ENCODE data around the gene TMSB10.
"Not testable (repeated sequence)": the region's sequence is repeated elsewhere in the genome, so short reads cannot be mapped to it uniquely, and the experiment has no call there.

TMSB10 gene

GRCh38 chr2:84905181-84906107 lies at the start of gene TMSB10:
Gene TMSB10 (plus strand): TSS chr2:84905656.
- no peak for DNase-seq

GRCh38 chr2:84855731-84856130 lies 49.7 kb upstream of the TMSB10 start:
- DNase-seq, result no peak

- DNase-seq, result no peak
These were observed 48.7 kb upstream of the TMSB10 start for GRCh38 chr2:84856787-84857186.

- DNase-seq, result no peak
These were observed 47.9 kb upstream of the TMSB10 start for GRCh38 chr2:84857566-84857965.

- DNase-seq, result no peak
These were observed 47.3 kb upstream of the TMSB10 start for GRCh38 chr2:84858123-84858522.

- no peak for DNase-seq
These were observed 46.5 kb upstream of the TMSB10 start for GRCh38 chr2:84858937-84859336.

- no peak for DNase-seq
These were observed 43.9 kb upstream of the TMSB10 start for GRCh38 chr2:84861539-84861938.

GRCh38 chr2:84862006-84862405 lies 43.5 kb upstream of the TMSB10 start:
- DNase-seq, result no peak

GRCh38 chr2:84865181-84865783 lies 40.2 kb upstream of the TMSB10 start:
- DNase-seq, result no peak

GRCh38 chr2:84866122-84866521 lies 39.3 kb upstream of the TMSB10 start:
- no peak for DNase-seq

GRCh38 chr2:84868327-84868726 lies 37.1 kb upstream of the TMSB10 start:
- DNase-seq, result not testable (repeated sequence)

GRCh38 chr2:84870306-84870705 lies 35.1 kb upstream of the TMSB10 start:
- no peak for DNase-seq

- DNase-seq, result not testable (repeated sequence)
These were observed 32.8 kb upstream of the TMSB10 start for GRCh38 chr2:84872691-84873090.

GRCh38 chr2:84873350-84873749 lies 32.1 kb upstream of the TMSB10 start:
- no peak for DNase-seq

- DNase-seq, result no peak
These were observed 30.9 kb upstream of the TMSB10 start for GRCh38 chr2:84874381-84875212.

GRCh38 chr2:84875213-84875560 lies 30.3 kb upstream of the TMSB10 start:
- DNase-seq, result no peak

- not testable (repeated sequence) for DNase-seq
These were observed 29.8 kb upstream of the TMSB10 start for GRCh38 chr2:84875619-84876018.

GRCh38 chr2:84876369-84876768 lies 29.1 kb upstream of the TMSB10 start:
- DNase-seq, result no peak

- DNase-seq, result no peak
These were observed 27.0 kb upstream of the TMSB10 start for GRCh38 chr2:84878459-84878858.

GRCh38 chr2:84878896-84879583 lies 26.4 kb upstream of the TMSB10 start:
- no peak for DNase-seq

GRCh38 chr2:84879584-84880394 lies 25.7 kb upstream of the TMSB10 start:
- DNase-seq, result no peak

GRCh38 chr2:84880395-84880644 lies 25.1 kb upstream of the TMSB10 start:
- no peak for DNase-seq

All from cortex of kidney (tissue), 1 donor.